WTC11 (cell line): ENCODE results near the gene ADGRL1. TPM values are rescaled to one million over a fixed set of nuclear protein-coding genes. Genes with fewer than 3 reads are reported as not detected.
"Not testable (repeated sequence)": the region's sequence is repeated elsewhere in the genome, so short reads cannot be mapped to it uniquely, and the experiment has no call there.

Experiments used
- ATAC-seq: fragments of 200-7000 bp; cut with Tn5 transposase; 2 replicates; pipeline ENCODE4 v1.10.0; 2021; ENCODE audit warnings: mild to moderate bottlenecking, moderate library complexity
- CTCF ChIA-PET: fragments of 300-600 bp; sonication (Branson Sonifier 250); formaldehyde crosslinking; loops from one replicate; lab custom pipeline; 2021; ENCODE audit warnings: antibody characterized with exemption; lab: Charles Lee
- POLR2A ChIA-PET: fragments of 350-600 bp; sonication (Branson Sonifier 250); formaldehyde crosslinking; loops from one replicate; lab custom pipeline; 2021; ENCODE audit warnings: antibody characterized with exemption; lab: Charles Lee
- DNase-seq: peaks from one replicate; pipeline ENCODE4 v3.0.0; 2021; ENCODE audit warnings: low spot score
- H3K27ac Mint-ChIP-seq: 2 replicates; pipeline ENCODE4 v1.8.0; 2021; ENCODE audit warnings: mixed read lengths
- H3K27me3 Mint-ChIP-seq: 2 replicates; pipeline ENCODE4 v1.8.0; 2021; ENCODE audit warnings: low read depth, mild to moderate bottlenecking, moderate library complexity, mixed read lengths
- H3K36me3 Mint-ChIP-seq: 2 replicates; pipeline ENCODE4 v1.8.0; 2021; ENCODE audit warnings: mixed read lengths
- H3K4me1 Mint-ChIP-seq: 2 replicates; pipeline ENCODE4 v1.8.0; 2022; ENCODE audit warnings: mixed read lengths
- H3K4me3 Mint-ChIP-seq: 2 replicates; pipeline ENCODE4 v1.8.0; 2021; ENCODE audit warnings: mild to moderate bottlenecking, moderate library complexity, mixed read lengths
- H3K9me3 Mint-ChIP-seq: 2 replicates; pipeline ENCODE4 v1.8.0; 2021; ENCODE audit warnings: mixed read lengths
- ATF1 ChIP-seq: sonication (generic); formaldehyde crosslinking; IDR thresholded peaks from 2 replicates; pipeline ENCODE4 v1.8.1; 2023; ENCODE audit warnings: mild to moderate bottlenecking, moderate library complexity, missing genetic modification reagents
- FOXP1 ChIP-seq: sonication (generic); formaldehyde crosslinking; IDR thresholded peaks from 2 replicates; pipeline ENCODE4 v1.8.0; 2022; ENCODE audit warnings: missing genetic modification reagents, mild to moderate bottlenecking, moderate library complexity, borderline replicate concordance
- GABPB1 ChIP-seq: sonication (generic); formaldehyde crosslinking; IDR thresholded peaks from 2 replicates; pipeline ENCODE4 v1.8.1; 2023; ENCODE audit warnings: mild to moderate bottlenecking, missing genetic modification reagents
- ZNF138 ChIP-seq: sonication (generic); formaldehyde crosslinking; conservative IDR thresholded peaks from 2 replicates; pipeline ENCODE4 v1.8.1; 2022; ENCODE audit warnings: mild to moderate bottlenecking, moderate library complexity, missing genetic modification reagents
- total RNA-seq: library from RNA; stranded (reverse); gene quantifications from 3 replicates; pipeline ENCODE4 v1.2.3, GENCODE V29; 2021
- TF ChIP-seq, protein P1 (sequence below): sonication (generic); formaldehyde crosslinking; IDR thresholded peaks from 2 replicates; pipeline ENCODE4 v1.8.0; 2022; ENCODE audit warnings: missing genetic modification reagents
- TF ChIP-seq, protein P2 (sequence below): sonication (generic); formaldehyde crosslinking; IDR thresholded peaks from 2 replicates; pipeline ENCODE4 v1.8.0; 2023; ENCODE audit warnings: missing genetic modification reagents
- TF ChIP-seq, protein P3 (sequence below): sonication (generic); formaldehyde crosslinking; IDR thresholded peaks from 2 replicates; pipeline ENCODE4 v1.8.1; 2022; ENCODE audit warnings: missing genetic modification reagents, borderline replicate concordance
- TF ChIP-seq, protein P4 (sequence below): sonication (generic); formaldehyde crosslinking; IDR thresholded peaks from 2 replicates; pipeline ENCODE4 v1.8.0; 2022; ENCODE audit warnings: mild to moderate bottlenecking, missing genetic modification reagents
- TF ChIP-seq, protein P5 (sequence below): sonication (generic); formaldehyde crosslinking; IDR thresholded peaks from 2 replicates; pipeline ENCODE4 v1.8.0; 2023; ENCODE audit warnings: mild to moderate bottlenecking, missing genetic modification reagents

Gene ADGRL1
- total RNA-seq, 1 experiment from 2014 or later = 128 TPM

DNA sequence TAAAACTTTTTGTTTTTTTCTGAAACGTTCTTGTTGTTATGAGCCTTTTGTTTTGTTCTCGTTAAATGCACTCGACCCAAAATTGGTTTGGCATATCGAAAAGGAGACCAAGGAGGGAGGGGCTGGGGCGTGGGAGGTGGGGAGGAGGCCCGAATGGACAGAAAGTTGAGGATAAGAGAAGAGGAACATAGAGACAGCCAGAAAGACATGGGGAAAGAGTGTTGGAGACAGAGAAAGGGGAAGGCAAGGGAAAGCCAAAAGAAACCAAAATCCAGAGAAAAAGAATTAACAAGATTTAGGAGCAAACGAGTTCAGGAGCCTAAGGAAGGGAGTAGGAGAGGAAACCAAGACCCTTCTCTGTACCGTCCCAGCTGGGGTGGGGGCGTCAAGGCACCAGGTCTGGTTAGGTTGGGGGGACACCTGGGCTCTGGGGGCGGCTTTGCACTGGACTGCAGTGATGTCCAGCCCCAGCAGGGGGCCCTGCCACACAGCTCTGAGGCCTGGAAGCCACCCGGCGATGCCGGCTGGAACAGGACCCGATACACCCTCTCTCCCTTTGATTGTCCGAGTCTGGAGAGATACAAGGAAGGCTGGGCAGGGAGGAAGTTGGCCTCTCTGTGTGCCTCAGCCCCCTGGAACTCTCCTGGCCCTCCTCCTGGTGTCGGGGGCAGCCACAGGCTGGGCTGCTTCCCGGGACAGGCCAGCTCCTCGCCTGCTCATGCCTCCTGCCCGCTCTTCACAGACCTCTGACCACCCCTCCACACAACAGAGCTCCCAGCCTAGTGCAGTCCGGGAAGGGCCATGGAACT lies 58.0 kb downstream of the ADGRL1 start:
- DNase-seq (peak; percentile 74), ATAC-seq (peak; percentile 47)
- Mint-ChIP-seq H3K36me3 (peaks cover 12% of the 10 kb centered on the region), H3K4me1 (peaks cover 27% of the 10 kb centered on the region), H3K27ac (peak overlapping the region; percentile 70), H3K4me3 (no peak overlapping the region), H3K27me3 (no peaks in the 10 kb centered on the region; the same call in 1 of the 2 replicates), H3K9me3 (no peaks in the 10 kb centered on the region)
- POLR2A ChIA-PET = interaction anchor here (0.5 to 1.8 kb wide), 2 partner anchors 11 to 155 kb away, joined by 4 to 5 read pairs; no protein-coding TSS in a partner anchor
- TF ChIP-seq ZNF138 (CRISPR knock-in tag) (no peak), ATF1 (CRISPR knock-in tag) (no peak)
- TF ChIP-seq, protein P1, sequence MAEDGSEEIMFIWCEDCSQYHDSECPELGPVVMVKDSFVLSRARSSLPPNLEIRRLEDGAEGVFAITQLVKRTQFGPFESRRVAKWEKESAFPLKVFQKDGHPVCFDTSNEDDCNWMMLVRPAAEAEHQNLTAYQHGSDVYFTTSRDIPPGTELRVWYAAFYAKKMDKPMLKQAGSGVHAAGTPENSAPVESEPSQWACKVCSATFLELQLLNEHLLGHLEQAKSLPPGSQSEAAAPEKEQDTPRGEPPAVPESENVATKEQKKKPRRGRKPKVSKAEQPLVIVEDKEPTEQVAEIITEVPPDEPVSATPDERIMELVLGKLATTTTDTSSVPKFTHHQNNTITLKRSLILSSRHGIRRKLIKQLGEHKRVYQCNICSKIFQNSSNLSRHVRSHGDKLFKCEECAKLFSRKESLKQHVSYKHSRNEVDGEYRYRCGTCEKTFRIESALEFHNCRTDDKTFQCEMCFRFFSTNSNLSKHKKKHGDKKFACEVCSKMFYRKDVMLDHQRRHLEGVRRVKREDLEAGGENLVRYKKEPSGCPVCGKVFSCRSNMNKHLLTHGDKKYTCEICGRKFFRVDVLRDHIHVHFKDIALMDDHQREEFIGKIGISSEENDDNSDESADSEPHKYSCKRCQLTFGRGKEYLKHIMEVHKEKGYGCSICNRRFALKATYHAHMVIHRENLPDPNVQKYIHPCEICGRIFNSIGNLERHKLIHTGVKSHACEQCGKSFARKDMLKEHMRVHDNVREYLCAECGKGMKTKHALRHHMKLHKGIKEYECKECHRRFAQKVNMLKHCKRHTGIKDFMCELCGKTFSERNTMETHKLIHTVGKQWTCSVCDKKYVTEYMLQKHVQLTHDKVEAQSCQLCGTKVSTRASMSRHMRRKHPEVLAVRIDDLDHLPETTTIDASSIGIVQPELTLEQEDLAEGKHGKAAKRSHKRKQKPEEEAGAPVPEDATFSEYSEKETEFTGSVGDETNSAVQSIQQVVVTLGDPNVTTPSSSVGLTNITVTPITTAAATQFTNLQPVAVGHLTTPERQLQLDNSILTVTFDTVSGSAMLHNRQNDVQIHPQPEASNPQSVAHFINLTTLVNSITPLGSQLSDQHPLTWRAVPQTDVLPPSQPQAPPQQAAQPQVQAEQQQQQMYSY = 0 out of 2 replicates have a peak, but pooled peaks have one; percentile 11
- TF ChIP-seq, protein P2, sequence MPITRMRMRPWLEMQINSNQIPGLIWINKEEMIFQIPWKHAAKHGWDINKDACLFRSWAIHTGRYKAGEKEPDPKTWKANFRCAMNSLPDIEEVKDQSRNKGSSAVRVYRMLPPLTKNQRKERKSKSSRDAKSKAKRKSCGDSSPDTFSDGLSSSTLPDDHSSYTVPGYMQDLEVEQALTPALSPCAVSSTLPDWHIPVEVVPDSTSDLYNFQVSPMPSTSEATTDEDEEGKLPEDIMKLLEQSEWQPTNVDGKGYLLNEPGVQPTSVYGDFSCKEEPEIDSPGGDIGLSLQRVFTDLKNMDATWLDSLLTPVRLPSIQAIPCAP (CRISPR knock-in tag) = 0 out of 2 replicates have a peak, but pooled peaks have one; percentile 38
- TF ChIP-seq, protein P3, sequence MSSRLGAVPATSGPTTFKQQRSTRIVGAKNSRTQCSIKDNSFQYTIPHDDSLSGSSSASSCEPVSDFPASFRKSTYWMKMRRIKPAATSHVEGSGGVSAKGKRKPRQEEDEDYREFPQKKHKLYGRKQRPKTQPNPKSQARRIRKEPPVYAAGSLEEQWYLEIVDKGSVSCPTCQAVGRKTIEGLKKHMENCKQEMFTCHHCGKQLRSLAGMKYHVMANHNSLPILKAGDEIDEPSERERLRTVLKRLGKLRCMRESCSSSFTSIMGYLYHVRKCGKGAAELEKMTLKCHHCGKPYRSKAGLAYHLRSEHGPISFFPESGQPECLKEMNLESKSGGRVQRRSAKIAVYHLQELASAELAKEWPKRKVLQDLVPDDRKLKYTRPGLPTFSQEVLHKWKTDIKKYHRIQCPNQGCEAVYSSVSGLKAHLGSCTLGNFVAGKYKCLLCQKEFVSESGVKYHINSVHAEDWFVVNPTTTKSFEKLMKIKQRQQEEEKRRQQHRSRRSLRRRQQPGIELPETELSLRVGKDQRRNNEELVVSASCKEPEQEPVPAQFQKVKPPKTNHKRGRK (CRISPR knock-in tag) = no peak
- TF ChIP-seq, protein P4, sequence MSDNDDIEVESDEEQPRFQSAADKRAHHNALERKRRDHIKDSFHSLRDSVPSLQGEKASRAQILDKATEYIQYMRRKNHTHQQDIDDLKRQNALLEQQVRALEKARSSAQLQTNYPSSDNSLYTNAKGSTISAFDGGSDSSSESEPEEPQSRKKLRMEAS (CRISPR knock-in tag) = no peak; the same call in 1 of the 2 replicates
- CTCF ChIA-PET = interaction anchor here (0.8 to 4.7 kb wide), 9 partner anchors 11 to 332 kb away, joined by 3 to 52 read pairs (median 6); partner anchors contain the start of gene ASF1B

DNA sequence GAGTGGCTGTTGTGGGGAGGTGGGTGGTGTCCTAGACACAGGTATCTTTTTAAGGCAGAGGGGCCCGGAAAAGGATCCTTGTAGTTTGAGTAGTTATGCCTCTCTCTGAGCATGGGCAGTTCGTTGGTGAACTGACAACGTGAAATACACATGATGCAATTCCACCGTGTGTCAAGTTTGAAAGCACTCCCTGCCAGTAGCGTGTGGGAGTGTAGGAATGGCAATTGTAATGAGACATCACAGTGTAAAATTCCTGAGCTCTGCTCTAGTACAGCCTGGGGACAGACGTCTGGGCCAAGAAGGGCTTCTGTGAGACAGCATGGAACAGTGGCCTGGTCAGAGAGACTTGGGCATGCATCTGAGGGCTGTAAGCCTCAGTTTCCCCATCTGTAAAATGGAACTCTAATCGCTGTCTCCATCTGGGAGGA lies 59.2 kb downstream of the ADGRL1 start:
- H3K4me1 Mint-ChIP-seq = peaks cover 27% of the 10 kb centered on the region
- H3K36me3 Mint-ChIP-seq = peaks cover 2% of the 10 kb centered on the region; the same call in 1 of the 2 replicates
- ChIA-PET POLR2A (no interaction called here), CTCF (interaction anchor here (1.1 to 4.7 kb wide), 5 partner anchors 10 to 326 kb away, joined by 3 to 52 read pairs (median 10); partner anchors contain the start of gene ASF1B)
- DNase-seq = no peak
- ATAC-seq = no peak
- TF ChIP-seq, protein P5, sequence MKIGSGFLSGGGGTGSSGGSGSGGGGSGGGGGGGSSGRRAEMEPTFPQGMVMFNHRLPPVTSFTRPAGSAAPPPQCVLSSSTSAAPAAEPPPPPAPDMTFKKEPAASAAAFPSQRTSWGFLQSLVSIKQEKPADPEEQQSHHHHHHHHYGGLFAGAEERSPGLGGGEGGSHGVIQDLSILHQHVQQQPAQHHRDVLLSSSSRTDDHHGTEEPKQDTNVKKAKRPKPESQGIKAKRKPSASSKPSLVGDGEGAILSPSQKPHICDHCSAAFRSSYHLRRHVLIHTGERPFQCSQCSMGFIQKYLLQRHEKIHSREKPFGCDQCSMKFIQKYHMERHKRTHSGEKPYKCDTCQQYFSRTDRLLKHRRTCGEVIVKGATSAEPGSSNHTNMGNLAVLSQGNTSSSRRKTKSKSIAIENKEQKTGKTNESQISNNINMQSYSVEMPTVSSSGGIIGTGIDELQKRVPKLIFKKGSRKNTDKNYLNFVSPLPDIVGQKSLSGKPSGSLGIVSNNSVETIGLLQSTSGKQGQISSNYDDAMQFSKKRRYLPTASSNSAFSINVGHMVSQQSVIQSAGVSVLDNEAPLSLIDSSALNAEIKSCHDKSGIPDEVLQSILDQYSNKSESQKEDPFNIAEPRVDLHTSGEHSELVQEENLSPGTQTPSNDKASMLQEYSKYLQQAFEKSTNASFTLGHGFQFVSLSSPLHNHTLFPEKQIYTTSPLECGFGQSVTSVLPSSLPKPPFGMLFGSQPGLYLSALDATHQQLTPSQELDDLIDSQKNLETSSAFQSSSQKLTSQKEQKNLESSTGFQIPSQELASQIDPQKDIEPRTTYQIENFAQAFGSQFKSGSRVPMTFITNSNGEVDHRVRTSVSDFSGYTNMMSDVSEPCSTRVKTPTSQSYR = no peak
- TF ChIP-seq FOXP1 (CRISPR knock-in tag) (no peak), GABPB1 (CRISPR knock-in tag) (0 out of 2 replicates have a peak, but pooled peaks have one; percentile 33)
- H3K9me3 Mint-ChIP-seq = no peaks in the 10 kb centered on the region
- H3K4me3 Mint-ChIP-seq = no peak overlapping the region
- no peaks in the 10 kb centered on the region; the same call in 1 of the 2 replicates for H3K27me3 Mint-ChIP-seq
- H3K27ac Mint-ChIP-seq = peak overlapping the region; percentile 4; the same call in 1 of the 2 replicates

DNA sequence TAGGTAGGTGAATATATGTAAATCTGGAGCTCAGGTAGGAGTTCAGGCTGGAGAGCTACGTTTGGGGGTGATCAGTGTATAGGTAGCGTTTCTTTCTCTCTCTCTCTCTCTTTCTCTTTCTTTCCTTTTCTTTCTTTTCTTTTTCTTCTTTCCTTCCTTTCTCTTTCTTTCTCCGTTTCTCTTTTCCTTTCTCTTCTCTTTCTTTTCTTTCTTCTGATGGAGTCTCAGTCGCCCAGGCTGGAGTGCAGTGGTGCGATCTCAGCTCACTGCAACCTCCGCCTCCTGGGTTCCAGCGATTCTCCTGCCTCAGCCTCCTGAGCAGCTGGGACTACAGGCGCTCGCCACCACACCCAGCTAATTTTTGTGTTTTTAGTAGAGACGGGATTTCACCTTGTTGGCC lies 59.8 kb downstream of the ADGRL1 start:
- peaks cover 27% of the 10 kb centered on the region for H3K4me1 Mint-ChIP-seq
- H3K27me3 Mint-ChIP-seq, H3K9me3 Mint-ChIP-seq, POLR2A ChIA-PET, DNase-seq, H3K4me3 Mint-ChIP-seq, H3K27ac Mint-ChIP-seq, H3K36me3 Mint-ChIP-seq, ATAC-seq: not testable (repeated sequence)
- CTCF ChIA-PET = interaction anchor here (1.1 to 4.7 kb wide), 3 partner anchors 9 to 326 kb away, joined by 3 to 52 read pairs (median 3); partner anchors contain the start of gene ASF1B
